IPS-18c (cell line): ENCODE data around the gene ONECUT3.

Experiments used
- H3K4me3 ChIP-seq: 2 replicates; pipeline ENCODE4 v1.7.0; 2013; ENCODE audit warnings: low read depth, mild to moderate bottlenecking, low read length, moderate library complexity; ENCODE audit not compliant: insufficient read depth
- H3K9me3 ChIP-seq: one replicate; pipeline ENCODE4 v1.6.1; 2013; ENCODE audit warnings: mild to moderate bottlenecking, low read length, moderate library complexity; ENCODE audit not compliant: control insufficient read depth, insufficient read depth

Gene ONECUT3

GRCh38 chr19:1734321-1734966 lies 18.9 kb upstream of the ONECUT3 start:
- Histone ChIP-seq H3K9me3 (no peaks in the 10 kb centered on the region), H3K4me3 (peak overlapping the region; percentile 15; the same call in 1 of the 2 replicates)

- Histone ChIP-seq H3K9me3 (no peaks in the 10 kb centered on the region), H3K4me3 (no peak overlapping the region)
Measured at GRCh38 chr19:1736280-1736679, 17.0 kb upstream of the ONECUT3 start.

- Histone ChIP-seq H3K9me3 (no peaks in the 10 kb centered on the region), H3K4me3 (no peak overlapping the region)
Measured at GRCh38 chr19:1736927-1737326, 16.4 kb upstream of the ONECUT3 start.

- no peaks in the 10 kb centered on the region for H3K9me3 ChIP-seq
- H3K4me3 ChIP-seq, result no peak overlapping the region
Measured at GRCh38 chr19:1739960-1740629, 13.2 kb upstream of the ONECUT3 start.

GRCh38 chr19:1742989-1743696 lies 10.2 kb upstream of the ONECUT3 start:
- H3K9me3 ChIP-seq, result no peaks in the 10 kb centered on the region
- no peak overlapping the region for H3K4me3 ChIP-seq

GRCh38 chr19:1744133-1744665 lies 9.1 kb upstream of the ONECUT3 start:
- Histone ChIP-seq H3K9me3 (no peaks in the 10 kb centered on the region), H3K4me3 (no peak overlapping the region)

- Histone ChIP-seq H3K4me3 (peak overlapping the region; percentile 41), H3K9me3 (peaks cover 5% of the 10 kb centered on the region)
Measured at GRCh38 chr19:1744822-1745563, 8.3 kb upstream of the ONECUT3 start.

- Histone ChIP-seq H3K9me3 (peaks cover 5% of the 10 kb centered on the region), H3K4me3 (peak overlapping the region; percentile 41)
Measured at GRCh38 chr19:1745589-1746031, 7.7 kb upstream of the ONECUT3 start.

- Histone ChIP-seq H3K9me3 (peaks cover 5% of the 10 kb centered on the region), H3K4me3 (0 out of 2 replicates have a peak overlapping the region, but pooled peaks have one; percentile 3)
Measured at GRCh38 chr19:1746401-1747284, 6.7 kb upstream of the ONECUT3 start.

GRCh38 chr19:1747285-1748114 lies 5.8 kb upstream of the ONECUT3 start:
- Histone ChIP-seq H3K9me3 (peaks cover 5% of the 10 kb centered on the region), H3K4me3 (peak overlapping the region; percentile 50; the same call in 1 of the 2 replicates)

- Histone ChIP-seq H3K9me3 (peaks cover 5% of the 10 kb centered on the region), H3K4me3 (peak overlapping the region; percentile 50)
Measured at GRCh38 chr19:1748115-1748872, 5.0 kb upstream of the ONECUT3 start.

GRCh38 chr19:1748873-1749341 lies 4.4 kb upstream of the ONECUT3 start:
- Histone ChIP-seq H3K9me3 (peaks cover 5% of the 10 kb centered on the region), H3K4me3 (no peak overlapping the region; the same call in 1 of the 2 replicates)

GRCh38 chr19:1749373-1750342 lies 3.6 kb upstream of the ONECUT3 start:
- Histone ChIP-seq H3K9me3 (peaks cover 5% of the 10 kb centered on the region), H3K4me3 (0 out of 2 replicates have a peak overlapping the region, but pooled peaks have one; percentile 15)
